Colonic mucosa (tissue), 4 donors: ENCODE measurements around the gene DDAH1. TPM values are rescaled to one million over a fixed set of nuclear protein-coding genes. Genes with fewer than 3 reads are reported as not detected.
A peak's percentile ranks its signal among the peaks of the same experiment; 100 is the strongest.

Experiments
- DNase-seq: peaks from one replicate; pipeline ENCODE4 v3.0.0-alpha.2; 2020
- H3K27ac ChIP-seq: fragments of 200-600 bp; one replicate; pipeline ENCODE4 v1.8.0; 2021
- H3K27me3 ChIP-seq: fragments of 200-600 bp; one replicate; pipeline ENCODE4 v1.8.0; 2021
- H3K36me3 ChIP-seq: fragments of 200-600 bp; one replicate; pipeline ENCODE4 v1.8.0; 2021
- H3K4me1 ChIP-seq: fragments of 200-600 bp; one replicate; pipeline ENCODE4 v1.8.0; 2021; ENCODE audit warnings: mild to moderate bottlenecking
- H3K4me3 ChIP-seq: fragments of 200-600 bp; one replicate; pipeline ENCODE4 v1.8.0; 2021
- H3K9ac ChIP-seq, 2 donors: one replicate each; pipeline ENCODE4 v1.7.0; 2013; ENCODE audit warnings: control low read depth in 2 of 2, low read depth in 2 of 2, low read length in 2 of 2
- H3K9me3 ChIP-seq: fragments of 200-600 bp; one replicate; pipeline ENCODE4 v1.8.0; 2021
- intact Hi-C: fragments of 100-400 bp; cut with DNase I; formaldehyde crosslinking; loops from one replicate; pipeline ENCODE4 v1.14.1; 2022
- total RNA-seq, 2 donors: library from RNA; stranded (reverse); fragmentation: NEBNext Ultra II Directional in 1 of 2; extraction: Animal tissue kit (Norgen Biotek cat#: 25700) in 1 of 2; gene quantifications; one replicate each; pipeline ENCODE4 v1.2.1, GENCODE V29; 2021
- TF ChIP-seq, protein P1 (sequence below): fragments of 200-600 bp; IDR thresholded peaks from one replicate; pipeline ENCODE4 v1.8.0; 2022; ENCODE audit warnings: antibody characterized with exemption, mild to moderate bottlenecking
- donor health status: healthy.
- donor health status: DM: no; HTN: no; CAD: no.
- donor health status: DM: no; HTN: no; CAD: no.

The DDAH1 gene
- total RNA-seq, 2 donors from 2014 or later: 130 to 144 TPM

DNA sequence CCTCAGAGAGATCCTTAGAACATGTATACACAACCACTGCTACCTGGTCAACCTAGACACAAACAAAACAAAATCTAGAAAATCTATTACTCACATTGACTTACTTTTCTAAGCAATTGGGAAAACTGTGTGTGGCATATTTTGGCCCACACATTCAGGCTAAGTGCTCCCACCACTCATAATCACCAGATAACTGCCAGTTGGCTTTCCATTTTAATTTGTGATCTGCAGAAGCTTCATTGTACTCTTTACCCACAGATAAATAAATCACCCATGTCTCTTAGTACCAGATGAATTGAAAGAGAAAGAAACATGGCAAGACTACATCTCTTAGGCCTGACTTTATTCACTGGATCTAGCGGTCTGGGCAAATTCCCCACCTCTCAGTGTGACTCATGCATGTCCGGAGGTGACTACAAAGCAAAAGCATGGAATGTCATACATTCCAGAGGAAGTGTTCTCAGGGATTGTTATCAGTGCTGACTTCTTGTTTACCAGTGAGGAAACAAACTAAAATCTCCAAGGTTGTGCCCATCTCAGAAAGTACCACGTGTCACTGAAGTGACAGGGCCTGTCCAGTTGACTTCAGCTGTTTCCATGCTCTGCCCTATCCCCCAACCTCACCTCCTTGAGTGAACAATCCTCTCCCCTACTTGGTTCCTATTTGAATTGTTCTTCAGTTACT is 136.1 kb downstream of the DDAH1 start:
- H3K9me3 ChIP-seq: no peaks in the 10 kb centered on the region

GRCh38 chr1:85327759-85328158 is 137.2 kb downstream of the DDAH1 start:
- intact Hi-C loops: no loop called here
- H3K4me1 ChIP-seq: no peaks in the 10 kb centered on the region
- no peaks in the 10 kb centered on the region for H3K36me3 ChIP-seq
- no peaks in the 10 kb centered on the region for H3K27me3 ChIP-seq
- H3K9ac ChIP-seq: no peak overlapping the region
- H3K9me3 ChIP-seq: no peaks in the 10 kb centered on the region
- H3K4me3 ChIP-seq: no peak overlapping the region
- H3K27ac ChIP-seq: no peak overlapping the region
- DNase-seq: no peak
- TF ChIP-seq, protein P1, sequence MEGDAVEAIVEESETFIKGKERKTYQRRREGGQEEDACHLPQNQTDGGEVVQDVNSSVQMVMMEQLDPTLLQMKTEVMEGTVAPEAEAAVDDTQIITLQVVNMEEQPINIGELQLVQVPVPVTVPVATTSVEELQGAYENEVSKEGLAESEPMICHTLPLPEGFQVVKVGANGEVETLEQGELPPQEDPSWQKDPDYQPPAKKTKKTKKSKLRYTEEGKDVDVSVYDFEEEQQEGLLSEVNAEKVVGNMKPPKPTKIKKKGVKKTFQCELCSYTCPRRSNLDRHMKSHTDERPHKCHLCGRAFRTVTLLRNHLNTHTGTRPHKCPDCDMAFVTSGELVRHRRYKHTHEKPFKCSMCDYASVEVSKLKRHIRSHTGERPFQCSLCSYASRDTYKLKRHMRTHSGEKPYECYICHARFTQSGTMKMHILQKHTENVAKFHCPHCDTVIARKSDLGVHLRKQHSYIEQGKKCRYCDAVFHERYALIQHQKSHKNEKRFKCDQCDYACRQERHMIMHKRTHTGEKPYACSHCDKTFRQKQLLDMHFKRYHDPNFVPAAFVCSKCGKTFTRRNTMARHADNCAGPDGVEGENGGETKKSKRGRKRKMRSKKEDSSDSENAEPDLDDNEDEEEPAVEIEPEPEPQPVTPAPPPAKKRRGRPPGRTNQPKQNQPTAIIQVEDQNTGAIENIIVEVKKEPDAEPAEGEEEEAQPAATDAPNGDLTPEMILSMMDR: no peak

More for the DNA sequence above, 136.1 kb downstream of the DDAH1 start:
- no peak for DNase-seq
- no peaks in the 10 kb centered on the region for H3K36me3 ChIP-seq
- TF ChIP-seq, protein P1: no peak
- no peaks in the 10 kb centered on the region for H3K27me3 ChIP-seq
- intact Hi-C loops: no loop called here
- no peaks in the 10 kb centered on the region for H3K4me1 ChIP-seq
- no peak overlapping the region for H3K27ac ChIP-seq
- no peak overlapping the region for H3K9ac ChIP-seq
- H3K4me3 ChIP-seq: no peak overlapping the region

GRCh38 chr1:85326851-85327250 is 138.1 kb downstream of the DDAH1 start:
- no peaks in the 10 kb centered on the region for H3K9me3 ChIP-seq
- TF ChIP-seq, protein P1: no peak
- no peak overlapping the region for H3K9ac ChIP-seq
- H3K4me1 ChIP-seq: no peaks in the 10 kb centered on the region
- DNase-seq: no peak
- no peaks in the 10 kb centered on the region for H3K36me3 ChIP-seq
- no peak overlapping the region for H3K4me3 ChIP-seq
- no peaks in the 10 kb centered on the region for H3K27me3 ChIP-seq
- intact Hi-C loops: no loop called here
- no peak overlapping the region for H3K27ac ChIP-seq

- Histone ChIP-seq H3K9me3 (no peaks in the 10 kb centered on the region), H3K36me3 (no peaks in the 10 kb centered on the region), H3K27ac (no peak overlapping the region), H3K27me3 (no peaks in the 10 kb centered on the region), H3K4me3 (no peak overlapping the region), H3K4me1 (no peaks in the 10 kb centered on the region), H3K9ac (no peak overlapping the region)
- TF ChIP-seq, protein P1: no peak
- DNase-seq: no peak
- intact Hi-C loops: no loop called here
These were observed 138.6 kb downstream of the DDAH1 start for GRCh38 chr1:85326336-85326735.

GRCh38 chr1:85325920-85326319 is 139.0 kb downstream of the DDAH1 start:
- DNase-seq: peak; percentile 36
- no peaks in the 10 kb centered on the region for H3K27me3 ChIP-seq
- TF ChIP-seq, protein P1: no peak

More at GRCh38 chr1:85325920-85326319, 139.0 kb downstream of the DDAH1 start:
- Histone ChIP-seq H3K9ac (no peak overlapping the region), H3K4me3 (no peak overlapping the region), H3K36me3 (no peaks in the 10 kb centered on the region), H3K4me1 (no peaks in the 10 kb centered on the region), H3K27ac (no peak overlapping the region), H3K9me3 (no peaks in the 10 kb centered on the region)
- intact Hi-C loops: no loop called here
